HG03066 (cell line): ENCODE results near the gene MYO1A.
"Not testable (repeated sequence)": the region's sequence is repeated elsewhere in the genome, so short reads cannot be mapped to it uniquely, and the experiment has no call there.

Experiments
- ATAC-seq: cut with Tn5 transposase; IDR thresholded peaks from one replicate; pipeline ENCODE4 v1.9.1; 2021; ENCODE audit warnings: low read depth; ENCODE audit not compliant: unreplicated experiment

The MYO1A gene

DNA sequence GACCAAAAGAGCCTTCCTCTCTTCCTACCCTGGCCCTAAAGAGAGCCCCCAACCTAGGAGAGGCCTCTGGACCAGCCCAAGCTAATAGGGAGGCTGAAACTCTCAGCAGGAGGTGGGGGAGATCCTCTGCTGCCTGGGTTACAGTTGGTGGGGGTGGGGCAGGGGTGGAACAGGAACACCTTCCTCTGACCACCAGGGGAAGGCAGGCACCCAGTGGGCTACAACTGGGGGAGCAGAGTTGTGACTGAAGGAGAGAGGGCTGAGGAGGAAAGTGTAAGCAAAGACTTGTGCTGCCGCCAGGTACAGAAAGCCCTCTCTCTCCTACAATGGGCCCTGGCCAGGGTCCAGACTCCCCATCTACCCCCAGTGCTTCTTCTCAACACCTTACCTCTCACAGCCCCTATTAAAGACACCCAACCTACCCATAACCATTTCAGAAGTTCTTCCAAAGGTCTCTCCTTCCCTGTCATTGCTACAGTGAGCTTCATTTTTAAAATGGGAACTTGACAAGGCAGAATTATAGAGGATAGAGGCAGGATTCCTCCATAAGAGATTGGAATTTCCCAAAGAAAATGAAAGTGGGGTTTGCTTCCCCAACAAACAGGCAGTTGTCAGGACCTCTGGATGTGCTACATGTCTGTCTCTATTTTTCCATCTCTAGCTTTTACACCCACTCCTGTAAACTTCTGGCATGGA is 1.4 kb downstream of the MYO1A start:
- no peak for ATAC-seq

DNA sequence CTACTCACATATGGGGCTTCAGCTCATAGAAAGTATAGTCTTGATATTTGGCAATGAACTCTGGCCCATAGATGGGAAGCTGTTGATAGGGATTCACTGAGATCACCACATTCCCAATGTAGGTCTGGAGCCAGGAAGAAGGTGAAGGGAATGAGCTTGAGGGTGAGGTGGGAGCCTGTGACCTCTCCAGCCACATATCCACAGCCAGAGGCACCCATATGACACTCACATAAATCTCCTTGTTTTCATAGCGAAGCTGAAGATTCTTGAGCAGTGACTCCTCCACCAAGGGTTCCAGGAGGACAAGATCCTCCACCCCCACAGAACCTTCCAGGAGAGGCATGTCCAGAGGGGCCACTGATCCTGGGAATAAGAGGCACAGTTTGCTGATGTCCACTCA is 1.9 kb downstream of the MYO1A start:
- ATAC-seq, result no peak

DNA sequence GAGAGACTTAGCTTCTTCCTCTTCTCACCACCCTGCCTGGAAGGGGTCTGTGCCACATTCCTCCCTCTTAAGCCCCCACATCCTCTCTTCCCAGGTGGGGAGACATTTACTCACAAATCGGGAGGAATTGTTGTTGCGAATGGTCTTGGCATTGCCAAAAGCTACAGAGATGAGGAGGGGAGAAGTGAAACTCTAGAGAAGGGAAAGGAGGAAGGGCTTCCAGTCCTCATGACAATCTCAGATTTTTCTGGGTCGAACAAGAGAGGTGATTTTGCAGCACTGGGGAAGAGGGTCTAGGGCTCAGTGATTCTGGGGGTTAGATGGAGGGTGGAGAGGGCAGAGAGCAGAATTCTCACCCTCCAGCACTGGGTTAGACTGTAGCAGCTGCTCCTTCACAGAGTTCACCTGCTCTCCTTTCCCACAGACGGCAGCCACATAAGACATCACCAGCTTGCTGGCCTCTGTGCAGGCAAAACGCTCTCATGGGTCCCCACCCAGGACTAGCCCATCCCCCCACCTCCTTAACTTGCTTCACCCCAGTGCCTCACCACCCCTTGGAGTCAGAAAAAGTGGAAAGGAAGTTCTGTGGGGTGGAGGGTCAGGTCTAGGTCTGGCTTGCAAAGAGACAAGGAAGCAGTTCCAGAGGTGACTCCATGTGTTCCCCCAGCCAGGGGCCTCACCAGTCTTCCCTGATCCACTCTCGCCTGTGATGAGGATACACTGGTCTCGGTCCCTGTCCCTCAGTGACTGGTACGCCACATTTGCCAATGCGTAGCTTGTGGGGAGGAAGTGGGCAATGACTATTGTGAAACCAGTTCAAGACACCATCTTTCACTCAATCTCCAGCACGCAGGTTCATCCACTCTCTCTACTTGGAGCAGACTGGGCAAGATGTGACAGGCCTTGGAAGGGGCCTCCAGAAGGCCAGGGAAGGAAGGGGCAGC is 2.7 kb downstream of the MYO1A start:
- no peak for ATAC-seq

DNA sequence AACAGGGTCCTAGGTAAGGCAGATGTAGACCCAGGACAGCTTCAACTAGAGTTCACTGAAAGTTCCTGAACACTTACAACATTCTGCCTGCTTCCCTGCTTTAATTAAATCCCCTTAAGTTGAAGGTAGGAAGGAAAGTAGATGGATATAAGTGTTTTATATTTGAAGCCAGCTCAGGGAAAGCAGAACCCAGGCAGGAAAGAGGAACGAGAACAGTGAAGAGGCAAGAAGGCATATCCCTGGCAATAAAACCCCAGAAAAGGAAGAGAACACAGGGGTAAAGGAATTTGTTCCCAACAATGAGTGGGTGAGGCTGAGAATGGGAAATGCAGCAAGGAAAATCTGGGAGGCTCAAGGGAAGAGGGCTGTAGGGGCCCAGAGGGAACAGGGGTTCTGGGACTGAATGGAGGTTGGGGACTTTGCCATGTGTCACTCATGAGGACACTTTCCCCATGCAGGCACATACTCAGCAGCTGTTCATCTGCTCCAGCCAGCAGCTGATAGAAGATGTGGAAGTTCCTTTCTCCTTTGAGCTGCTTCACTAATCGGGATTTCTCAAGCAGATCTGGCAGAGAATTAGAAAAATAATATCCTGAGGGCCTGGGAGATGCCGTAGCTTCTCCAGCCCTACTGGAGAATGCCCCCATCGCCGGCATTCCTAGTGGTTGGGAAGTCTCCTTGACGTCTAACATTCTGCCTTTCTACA is 3.7 kb downstream of the MYO1A start:
- no peak for ATAC-seq

DNA sequence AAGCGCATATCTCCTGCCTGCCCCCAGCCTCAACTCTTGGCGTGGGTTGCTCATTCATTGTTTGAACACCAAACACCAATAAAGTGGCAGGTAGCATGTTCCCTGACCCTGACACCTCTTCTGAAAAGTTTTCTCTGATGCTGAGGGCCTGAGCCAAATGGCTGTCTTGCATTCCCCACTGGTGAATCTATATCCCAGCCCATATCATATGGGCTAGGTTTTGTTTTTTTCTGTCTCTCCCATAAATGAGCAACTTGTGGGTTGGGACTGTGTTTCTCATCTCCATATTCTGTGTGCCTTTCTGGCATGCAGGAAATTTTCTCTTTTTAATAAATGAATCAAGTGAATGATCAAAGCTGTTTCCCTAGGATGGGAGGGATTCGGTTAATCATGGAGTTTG is 5.0 kb downstream of the MYO1A start:
- no peak for ATAC-seq

DNA sequence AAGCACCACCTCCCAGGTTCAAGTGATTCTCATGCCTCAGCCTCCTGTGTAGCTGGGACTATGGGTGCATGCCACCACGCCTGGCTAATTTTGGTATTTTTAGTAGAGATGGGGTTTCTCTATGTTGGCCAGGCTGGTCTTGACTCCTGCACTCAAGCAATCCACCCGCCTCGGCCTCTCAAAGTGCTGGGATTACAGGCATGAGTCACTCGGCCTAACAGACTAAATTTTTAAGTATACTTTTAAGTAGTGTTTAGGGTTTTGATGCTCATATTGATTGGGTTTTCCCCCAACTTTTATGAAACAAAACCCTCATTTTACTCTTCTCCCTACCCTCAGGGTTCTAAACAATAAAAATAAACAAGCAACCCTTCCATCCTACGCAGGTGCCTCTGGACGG is 5.5 kb downstream of the MYO1A start:
- ATAC-seq, result no peak

DNA sequence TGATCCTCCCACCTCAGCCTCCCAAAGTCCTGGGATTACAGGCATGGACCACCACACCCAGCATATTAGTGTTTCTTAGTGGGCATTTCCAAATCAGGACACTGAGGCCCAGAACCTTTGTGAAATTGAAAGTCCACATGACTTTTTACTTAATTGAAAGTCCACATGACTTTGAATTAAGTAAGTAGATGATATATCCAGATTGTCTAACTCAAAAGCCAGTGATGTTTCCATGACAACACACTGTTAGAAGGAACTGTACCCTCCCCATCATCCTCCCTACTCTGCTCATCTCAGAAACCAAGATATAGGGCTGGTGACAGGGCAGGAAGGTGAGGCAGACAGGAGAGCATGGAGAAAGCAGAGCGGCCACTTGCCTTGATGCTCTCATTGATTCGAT is 7.2 kb downstream of the MYO1A start:
- no peak for ATAC-seq

DNA sequence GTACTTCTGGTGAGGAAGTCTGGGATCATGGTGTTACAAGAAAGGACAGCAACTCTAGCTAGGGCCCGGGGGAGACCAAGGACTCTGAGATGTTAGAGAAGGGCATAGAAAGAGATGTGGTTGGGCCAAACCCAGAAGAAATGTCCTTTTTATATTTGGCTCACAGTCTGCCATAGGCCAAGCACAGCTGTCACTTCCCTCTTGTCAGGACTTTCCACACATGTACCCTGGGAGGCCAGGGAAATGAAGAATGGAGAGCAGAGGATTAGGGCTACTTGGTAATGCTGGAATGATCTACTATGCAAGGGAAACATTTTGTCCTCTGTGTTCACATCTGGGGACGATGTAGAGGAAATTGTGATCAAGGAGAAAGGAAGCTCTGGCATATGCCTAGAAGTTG is 9.2 kb downstream of the MYO1A start:
- ATAC-seq, result no peak

DNA sequence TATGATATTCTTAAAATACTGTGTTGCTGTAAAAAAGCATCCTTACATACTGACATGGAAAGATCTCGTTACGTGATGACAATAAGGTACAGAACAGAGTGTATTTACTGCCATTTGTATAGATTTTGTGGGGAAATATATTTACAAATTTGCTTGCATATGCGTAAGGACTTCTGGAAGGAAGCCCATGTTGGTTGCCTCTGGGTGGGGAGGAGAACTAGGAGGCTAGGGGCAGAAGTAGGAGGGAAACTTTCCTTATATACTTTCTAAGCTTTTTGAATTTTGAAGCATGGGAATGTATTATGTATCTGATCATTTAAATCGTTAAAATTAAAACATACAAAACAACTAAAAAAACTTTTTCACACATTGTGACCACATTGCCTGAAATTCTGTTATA is 9.7 kb downstream of the MYO1A start:
- no peak for ATAC-seq

DNA sequence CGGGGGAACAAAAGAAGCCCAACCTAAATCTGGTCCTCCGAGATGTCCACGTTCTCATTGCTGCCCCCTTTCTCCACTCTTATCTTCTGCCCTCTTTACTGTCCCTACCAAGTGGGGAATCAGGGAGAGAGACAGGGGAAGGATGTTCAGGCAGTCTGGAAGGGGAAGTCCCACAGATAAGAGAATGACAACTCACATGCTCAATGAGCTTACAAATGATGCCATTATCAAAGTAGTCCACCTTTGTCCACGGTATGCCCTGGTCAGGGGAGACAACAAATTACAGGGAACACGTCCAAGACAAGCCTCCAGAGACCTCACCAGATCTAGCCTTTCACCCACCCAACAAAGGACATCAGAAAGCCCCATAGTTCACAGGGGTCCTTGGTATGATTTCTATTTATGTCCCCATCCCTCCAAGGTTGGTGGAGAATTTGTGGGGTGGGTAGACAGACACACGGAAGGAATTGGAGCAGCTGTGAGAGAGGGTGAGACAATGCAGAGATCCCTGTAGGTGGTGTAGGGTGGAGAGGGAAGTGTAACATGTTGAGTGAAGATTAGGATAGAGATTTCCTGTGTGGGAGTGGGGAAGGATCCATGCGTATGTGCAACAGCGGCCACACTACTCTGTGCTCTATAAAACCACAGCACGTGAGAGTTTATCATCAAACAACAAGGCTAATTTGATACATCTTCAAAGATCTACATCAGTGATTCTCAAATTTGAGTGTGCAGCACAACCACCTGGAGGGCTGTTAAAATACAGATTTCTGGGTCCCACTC is 10.7 kb downstream of the MYO1A start:
- no peak for ATAC-seq

DNA sequence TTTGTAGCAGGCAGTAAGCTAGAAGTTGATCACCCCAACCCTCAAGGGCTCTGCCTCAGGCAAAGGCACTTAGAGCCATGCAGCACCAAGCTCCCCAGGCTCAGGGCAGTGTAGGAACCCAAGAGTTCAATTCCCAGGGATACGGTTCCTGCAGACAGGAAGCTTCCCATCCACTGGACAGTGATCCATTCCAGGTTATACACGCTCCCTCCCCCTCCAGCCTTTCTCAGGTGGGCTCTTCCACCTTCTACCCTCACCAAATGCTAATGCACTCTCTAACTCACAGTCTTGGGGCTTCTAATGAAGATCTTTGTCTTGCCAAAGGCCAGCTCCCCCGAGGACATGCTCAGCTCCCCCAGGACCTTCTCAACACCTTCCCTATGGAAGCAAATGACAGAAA is 12.7 kb downstream of the MYO1A start:
- ATAC-seq, result no peak

DNA sequence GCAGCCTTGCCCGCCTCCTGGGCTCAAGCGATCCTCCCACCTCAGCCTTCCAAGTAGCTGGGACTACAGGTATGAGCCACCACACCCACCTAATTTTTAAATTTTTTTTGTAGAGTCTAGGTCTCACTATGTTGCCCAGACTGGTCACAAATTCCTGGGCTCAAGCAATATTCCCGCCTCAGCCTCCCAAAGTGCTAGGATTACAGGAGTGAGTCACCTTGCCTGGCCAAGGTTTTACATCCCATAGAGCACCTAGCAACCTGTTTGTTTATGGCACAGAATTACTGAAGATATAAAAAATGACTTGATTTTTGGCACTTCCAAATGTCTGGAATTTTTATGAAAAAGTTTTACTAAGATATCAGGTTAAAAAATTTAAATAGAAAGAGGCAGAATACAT is 16.5 kb downstream of the MYO1A start:
- no peak for ATAC-seq

DNA sequence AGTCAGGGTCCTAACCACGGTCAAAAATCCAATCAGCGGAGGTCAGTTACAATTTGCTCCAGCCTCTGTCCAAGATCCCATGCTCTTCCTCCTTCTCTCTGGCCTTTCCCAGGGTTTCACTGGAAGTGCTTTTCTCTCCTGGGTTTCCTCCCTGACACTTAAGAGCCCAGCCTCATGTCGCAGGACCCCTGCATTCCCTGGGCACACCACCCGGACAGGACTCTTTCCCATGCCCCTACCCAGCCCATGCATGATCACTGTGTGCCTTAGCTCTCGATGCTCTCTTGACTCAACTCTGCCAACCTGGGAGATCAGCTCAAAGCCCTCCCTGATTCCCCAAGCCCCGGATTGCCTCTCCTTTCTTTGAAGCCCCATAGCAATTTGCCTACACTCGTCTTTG is 18.1 kb downstream of the MYO1A start:
- no peak for ATAC-seq

DNA sequence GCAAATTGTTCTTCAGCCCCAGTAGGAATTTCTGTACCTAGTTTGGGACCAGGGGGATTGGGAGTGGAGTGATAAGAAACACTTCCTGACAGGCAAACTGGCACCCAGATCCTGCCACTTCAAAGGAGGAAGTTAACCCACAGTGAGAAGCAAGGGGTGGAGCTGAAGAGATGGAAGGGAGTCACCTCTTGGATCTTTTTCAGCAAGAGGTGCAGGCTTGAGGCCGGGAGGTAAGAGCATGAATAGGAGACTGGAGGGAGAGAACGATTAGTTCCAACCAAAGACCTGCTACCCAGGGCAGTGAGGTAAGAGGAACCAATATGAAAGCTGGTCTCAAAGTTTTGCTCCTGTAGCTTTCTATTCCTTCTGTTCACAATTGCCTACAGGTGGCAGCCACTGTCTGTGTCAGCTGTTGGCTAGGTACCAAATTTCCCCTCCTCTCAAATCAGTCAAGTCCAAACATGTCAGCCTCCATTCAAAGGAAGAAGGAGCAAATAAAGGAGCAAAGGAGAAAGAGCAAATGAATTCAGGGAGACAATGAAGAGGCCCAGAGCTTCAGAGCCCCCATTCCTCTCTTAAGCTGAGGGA is 18.7 kb downstream of the MYO1A start:
- no peak for ATAC-seq

DNA sequence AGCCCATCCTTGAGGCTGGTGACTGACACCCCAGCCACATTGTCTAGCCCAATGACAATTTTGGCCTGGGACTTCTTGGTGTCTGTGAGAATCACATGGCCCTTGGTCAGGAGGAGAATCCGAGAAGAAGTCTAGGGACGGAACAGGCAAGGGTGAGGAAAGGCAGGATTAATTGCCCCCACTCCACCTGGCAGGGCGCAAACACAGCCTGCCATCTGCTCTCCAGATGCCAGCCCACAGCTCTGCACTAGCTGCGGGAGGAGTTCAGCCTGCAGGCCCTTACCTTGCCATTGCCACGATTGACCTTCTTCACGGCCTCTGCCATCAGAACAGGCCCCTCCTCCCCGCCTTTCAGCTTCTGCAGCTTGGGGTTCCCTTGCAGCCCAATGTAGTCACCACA is 20.5 kb downstream of the MYO1A start:
- ATAC-seq, result no peak

DNA sequence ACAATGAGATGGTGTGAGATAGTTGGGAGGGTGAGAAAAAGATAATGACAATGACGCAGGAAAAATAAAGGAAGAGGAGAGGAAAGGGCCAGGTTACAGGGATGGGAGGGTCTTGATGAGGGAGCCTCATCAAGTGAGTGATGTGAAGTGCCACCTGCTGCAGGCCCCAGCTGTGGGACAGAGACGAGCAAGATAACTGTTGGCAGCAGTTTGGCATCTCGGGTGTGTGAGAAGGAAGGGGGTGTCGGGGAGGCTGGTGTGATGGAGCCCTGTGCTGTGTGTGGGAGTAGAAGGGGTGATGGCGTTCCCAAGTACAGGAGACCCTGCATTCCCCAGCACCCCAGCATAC is 22.1 kb downstream of the MYO1A start:
- no peak for ATAC-seq

DNA sequence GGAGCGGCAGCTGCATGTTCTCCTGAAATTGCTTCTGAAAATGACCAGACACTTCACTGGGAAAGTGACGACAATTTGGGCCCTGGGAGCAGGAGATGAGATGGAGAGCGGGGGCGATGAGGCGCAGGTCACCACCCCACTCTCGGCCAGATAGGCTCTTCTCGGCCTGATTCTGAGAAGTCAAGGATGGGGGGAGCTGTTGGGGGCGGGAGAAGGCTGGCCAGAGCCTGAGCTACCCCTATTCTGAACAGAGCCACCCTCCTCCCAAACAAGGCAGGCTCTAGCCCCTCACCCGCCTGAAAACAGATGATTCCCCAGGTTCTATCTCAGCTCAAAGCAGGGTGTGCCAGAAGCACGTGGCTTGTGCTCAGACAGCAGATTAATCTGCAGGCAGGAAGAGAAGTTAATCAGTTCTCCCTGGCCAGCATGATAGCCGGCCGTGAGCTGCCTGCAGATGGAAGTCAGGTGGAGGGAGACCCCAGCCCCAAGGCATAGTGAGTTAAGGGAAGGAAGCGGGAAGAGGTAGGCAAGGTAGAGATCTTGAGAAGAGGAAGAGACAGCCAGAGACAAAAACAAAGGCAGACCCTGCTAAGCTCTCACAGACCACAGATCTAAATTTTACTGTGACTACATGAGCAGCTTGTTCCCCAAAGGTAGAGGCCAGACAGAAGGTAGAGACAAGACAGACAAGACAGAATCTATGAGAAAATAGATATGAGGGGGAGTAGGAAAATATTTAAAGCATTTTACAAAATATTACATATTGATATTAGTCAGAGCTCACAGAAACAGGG is 22.7 kb downstream of the MYO1A start:
- no peak for ATAC-seq

DNA sequence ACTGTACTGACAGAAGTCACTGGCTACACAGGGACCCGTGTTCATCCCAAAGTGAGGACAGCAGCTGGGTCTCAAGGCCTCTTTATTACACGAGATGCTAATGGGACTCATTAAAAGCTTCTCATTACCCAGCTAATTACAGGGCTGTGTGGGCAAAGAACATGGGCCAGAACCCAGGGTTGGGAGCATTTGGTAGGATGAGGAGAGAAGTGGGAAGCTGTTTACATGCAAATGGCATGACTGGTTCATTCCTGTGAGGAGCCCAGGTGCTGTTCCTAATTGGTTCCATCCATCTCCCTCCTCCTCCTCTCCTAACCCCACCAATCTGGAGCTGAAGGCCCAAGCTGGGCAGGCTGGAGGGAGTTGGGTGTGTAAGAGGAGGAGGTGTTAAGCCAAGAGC is 24.7 kb downstream of the MYO1A start:
- no peak for ATAC-seq

DNA sequence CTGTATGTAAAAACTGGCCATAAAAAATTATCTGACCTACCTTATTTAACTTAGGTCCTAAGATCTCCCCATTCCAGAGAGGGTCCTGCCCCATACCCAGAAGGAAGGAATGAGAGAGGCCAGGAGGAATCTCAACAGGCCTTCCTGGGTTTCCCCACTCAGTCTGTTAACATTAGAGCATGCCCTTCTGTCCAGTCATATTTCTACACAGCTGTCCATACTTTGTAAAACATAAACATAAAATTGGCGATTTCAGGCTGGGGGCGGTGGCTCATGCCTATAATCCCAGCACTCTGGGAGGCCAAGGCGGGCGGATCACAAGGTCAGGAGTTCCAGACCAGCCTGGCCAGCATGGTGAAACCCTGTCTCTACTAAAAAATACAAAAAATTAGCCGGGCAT is 27.6 kb downstream of the MYO1A start:
- not testable (repeated sequence) for ATAC-seq
